Measurements from ENCODE around the gene EPSTI1.

Gene EPSTI1

DNA sequence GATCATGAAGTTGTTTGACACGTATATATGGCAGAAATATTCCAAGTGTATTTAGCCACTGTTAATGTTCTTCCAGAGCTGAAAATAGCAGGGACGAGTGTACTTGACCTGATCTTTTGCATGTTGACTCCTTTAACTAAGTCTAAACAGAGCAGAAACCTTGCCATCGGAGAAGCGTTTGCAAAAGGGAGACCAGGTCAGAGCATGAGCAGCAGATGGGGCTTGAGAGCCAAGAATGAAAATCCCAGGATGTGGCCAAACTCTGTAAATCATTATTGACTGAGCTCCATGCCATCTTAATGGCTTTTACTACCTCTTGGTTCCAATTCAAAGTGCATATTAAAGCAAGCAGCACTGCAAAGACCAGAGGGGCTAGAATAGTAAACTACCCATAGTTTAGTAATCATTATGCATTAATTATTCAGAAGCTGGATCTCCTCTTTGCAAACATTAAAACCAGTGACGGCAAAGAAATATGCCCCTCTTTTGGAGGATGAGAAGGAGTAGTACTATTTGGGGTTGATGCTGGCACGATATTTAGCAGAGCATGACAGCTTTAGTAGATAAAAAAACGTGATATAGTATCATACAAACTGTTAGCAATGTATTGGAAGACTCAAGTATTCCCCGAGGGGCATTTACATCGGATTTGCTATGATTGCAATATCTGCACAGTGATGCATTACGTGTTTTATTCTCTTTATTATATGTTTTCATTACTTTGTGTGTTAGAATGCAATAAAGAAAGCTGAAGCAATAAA lies 154.9 kb downstream of the EPSTI1 start:
- DNase-seq (ENCODE audit: low spot score): no peak
- TF ChIP-seq, protein P1, sequence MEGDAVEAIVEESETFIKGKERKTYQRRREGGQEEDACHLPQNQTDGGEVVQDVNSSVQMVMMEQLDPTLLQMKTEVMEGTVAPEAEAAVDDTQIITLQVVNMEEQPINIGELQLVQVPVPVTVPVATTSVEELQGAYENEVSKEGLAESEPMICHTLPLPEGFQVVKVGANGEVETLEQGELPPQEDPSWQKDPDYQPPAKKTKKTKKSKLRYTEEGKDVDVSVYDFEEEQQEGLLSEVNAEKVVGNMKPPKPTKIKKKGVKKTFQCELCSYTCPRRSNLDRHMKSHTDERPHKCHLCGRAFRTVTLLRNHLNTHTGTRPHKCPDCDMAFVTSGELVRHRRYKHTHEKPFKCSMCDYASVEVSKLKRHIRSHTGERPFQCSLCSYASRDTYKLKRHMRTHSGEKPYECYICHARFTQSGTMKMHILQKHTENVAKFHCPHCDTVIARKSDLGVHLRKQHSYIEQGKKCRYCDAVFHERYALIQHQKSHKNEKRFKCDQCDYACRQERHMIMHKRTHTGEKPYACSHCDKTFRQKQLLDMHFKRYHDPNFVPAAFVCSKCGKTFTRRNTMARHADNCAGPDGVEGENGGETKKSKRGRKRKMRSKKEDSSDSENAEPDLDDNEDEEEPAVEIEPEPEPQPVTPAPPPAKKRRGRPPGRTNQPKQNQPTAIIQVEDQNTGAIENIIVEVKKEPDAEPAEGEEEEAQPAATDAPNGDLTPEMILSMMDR (IDR thresholded peaks at IDR 0.05; ENCODE audit: borderline replicate concordance, control extremely low read depth, extremely low read depth, insufficient read depth, missing control alignments): no peak
- in situ Hi-C loops (cut with MboI; ENCODE audit: low sequenced_read_pairs, unreplicated experiment): no loop called here
